BE2C (cell line): ENCODE data around the gene DHX35.

Experiments used
- DNase-seq: peaks from one replicate; pipeline ENCODE4 v3.0.0-alpha.2; 2020
- H3K27me3 ChIP-seq: fragments of 250-450 bp; sonication (Bioruptor Pico); 2 replicates; pipeline ENCODE4 v1.5.1; 2020; ENCODE audit warnings: mild to moderate bottlenecking
- H3K36me3 ChIP-seq: fragments of 250-450 bp; sonication (Bioruptor Pico); 2 replicates; pipeline ENCODE4 v1.5.1; 2020; ENCODE audit warnings: mild to moderate bottlenecking
- H3K4me1 ChIP-seq: fragments of 250-450 bp; sonication (Bioruptor Pico); 2 replicates; pipeline ENCODE4 v1.5.1; 2020
- H3K4me3 ChIP-seq: 2 replicates; pipeline ENCODE4 v1.5.1; 2011; ENCODE audit warnings: low read depth, low read length
- H3K9me3 ChIP-seq: fragments of 250-450 bp; sonication (Bioruptor Pico); 2 replicates; pipeline ENCODE4 v1.5.1; 2020
- TF ChIP-seq, protein P1 (sequence below): IDR thresholded peaks from 2 replicates; pipeline ENCODE4 v1.5.1; 2012; ENCODE audit warnings: mild to moderate bottlenecking, low read depth, low read length

DHX35 gene

DNA sequence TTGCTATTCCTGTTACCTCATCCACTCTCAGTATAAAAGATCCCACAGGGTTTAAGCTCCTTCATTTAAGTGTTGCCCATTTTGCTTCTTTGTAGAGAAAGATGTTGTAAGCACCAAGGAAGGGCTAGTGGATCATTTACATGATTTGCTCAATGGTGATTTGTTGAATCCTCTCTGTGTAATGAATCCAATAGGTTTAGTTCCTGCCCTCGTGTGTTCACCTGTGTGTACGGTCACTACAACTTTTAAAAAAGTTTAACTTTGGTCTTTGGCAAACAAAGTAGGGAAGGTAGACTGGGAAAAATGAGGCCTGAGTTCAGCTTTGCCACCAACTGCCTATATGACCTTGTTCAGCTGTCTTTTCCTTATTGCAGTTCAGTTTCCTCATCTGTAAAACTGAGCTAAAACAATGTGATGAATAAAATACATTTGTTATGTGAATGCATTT, 51.5 kb downstream of the DHX35 start:
- DNase-seq: no peak
- H3K4me1 ChIP-seq: no peaks in the 10 kb centered on the region
- TF ChIP-seq, protein P1, sequence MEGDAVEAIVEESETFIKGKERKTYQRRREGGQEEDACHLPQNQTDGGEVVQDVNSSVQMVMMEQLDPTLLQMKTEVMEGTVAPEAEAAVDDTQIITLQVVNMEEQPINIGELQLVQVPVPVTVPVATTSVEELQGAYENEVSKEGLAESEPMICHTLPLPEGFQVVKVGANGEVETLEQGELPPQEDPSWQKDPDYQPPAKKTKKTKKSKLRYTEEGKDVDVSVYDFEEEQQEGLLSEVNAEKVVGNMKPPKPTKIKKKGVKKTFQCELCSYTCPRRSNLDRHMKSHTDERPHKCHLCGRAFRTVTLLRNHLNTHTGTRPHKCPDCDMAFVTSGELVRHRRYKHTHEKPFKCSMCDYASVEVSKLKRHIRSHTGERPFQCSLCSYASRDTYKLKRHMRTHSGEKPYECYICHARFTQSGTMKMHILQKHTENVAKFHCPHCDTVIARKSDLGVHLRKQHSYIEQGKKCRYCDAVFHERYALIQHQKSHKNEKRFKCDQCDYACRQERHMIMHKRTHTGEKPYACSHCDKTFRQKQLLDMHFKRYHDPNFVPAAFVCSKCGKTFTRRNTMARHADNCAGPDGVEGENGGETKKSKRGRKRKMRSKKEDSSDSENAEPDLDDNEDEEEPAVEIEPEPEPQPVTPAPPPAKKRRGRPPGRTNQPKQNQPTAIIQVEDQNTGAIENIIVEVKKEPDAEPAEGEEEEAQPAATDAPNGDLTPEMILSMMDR: no peak
- no peak overlapping the region for H3K4me3 ChIP-seq
- H3K27me3 ChIP-seq: no peaks in the 10 kb centered on the region
- H3K9me3 ChIP-seq: no peaks in the 10 kb centered on the region
- peaks cover 45% of the 10 kb centered on the region for H3K36me3 ChIP-seq

DNA sequence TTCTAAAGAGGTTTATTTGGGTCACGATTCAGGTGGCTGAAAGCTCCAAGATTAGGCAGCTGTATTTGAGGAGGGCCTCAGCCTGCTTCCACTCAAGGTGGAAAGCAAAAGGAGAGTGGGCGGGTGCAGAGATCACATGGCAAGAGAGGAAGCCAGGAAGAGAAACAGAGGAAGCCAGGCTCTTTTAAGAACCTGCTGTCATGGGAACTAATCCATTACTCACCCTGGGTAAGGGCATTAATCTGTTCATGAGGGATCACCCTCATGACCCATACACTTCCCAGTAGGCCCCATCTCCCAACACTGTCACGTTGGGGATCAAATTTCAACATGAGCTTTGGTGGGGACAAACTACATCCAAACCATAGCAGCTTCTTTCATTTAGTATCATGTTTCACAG, 53.9 kb downstream of the DHX35 start:
- Histone ChIP-seq H3K4me3 (no peak overlapping the region), H3K27me3 (no peaks in the 10 kb centered on the region), H3K9me3 (no peaks in the 10 kb centered on the region), H3K4me1 (no peaks in the 10 kb centered on the region), H3K36me3 (peaks cover 41% of the 10 kb centered on the region)
- DNase-seq: no peak
- TF ChIP-seq, protein P1: no peak

DNA sequence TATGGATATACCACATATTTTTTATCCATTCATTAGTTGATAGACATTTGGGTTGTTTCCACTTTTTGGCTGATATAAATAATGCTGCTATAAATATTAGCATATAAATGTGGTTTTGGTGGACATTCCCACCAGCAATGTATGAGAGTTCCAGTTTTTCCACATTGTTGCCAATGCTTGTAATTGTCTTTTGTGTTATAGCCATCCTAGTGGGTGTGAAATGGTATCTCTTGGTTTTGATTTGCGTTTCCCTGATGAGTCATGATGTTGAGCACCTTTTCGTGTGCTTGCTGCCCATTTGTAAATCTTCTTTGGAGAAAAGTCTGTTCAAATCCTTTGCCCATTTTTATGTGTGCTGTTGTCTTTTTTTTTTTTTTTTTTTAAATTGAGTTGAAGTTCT, 54.4 kb downstream of the DHX35 start:
- H3K4me3 ChIP-seq: no peak overlapping the region
- H3K27me3 ChIP-seq: no peaks in the 10 kb centered on the region

DNA sequence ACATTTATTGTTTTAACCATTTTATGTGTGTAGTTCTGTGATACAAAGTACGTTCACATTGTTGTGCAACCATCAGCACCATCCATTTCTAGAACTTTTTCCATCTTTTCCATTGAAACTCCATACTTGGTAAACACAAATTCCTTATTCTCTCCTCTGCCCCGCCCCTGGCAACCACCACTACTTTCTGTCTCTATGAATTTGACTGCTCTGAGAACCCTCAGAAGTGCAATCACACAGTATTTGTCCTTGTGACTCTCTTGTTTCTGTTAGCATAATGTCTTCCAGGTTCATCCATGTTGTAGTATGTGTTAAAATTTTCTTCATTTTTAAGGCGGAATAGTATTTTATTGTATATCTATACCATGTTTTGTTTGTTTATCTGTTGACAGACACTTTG, 56.9 kb downstream of the DHX35 start:
- no peak for DNase-seq
- TF ChIP-seq, protein P1: no peak
- Histone ChIP-seq H3K27me3 (no peaks in the 10 kb centered on the region), H3K4me3 (no peak overlapping the region), H3K4me1 (no peaks in the 10 kb centered on the region), H3K36me3 (peaks cover 52% of the 10 kb centered on the region), H3K9me3 (no peaks in the 10 kb centered on the region)

More for the DNA sequence above, 54.4 kb downstream of the DHX35 start:
- Histone ChIP-seq H3K4me1 (no peaks in the 10 kb centered on the region), H3K36me3 (peaks cover 41% of the 10 kb centered on the region), H3K9me3 (no peaks in the 10 kb centered on the region)
- TF ChIP-seq, protein P1: no peak
- DNase-seq: no peak

DNA sequence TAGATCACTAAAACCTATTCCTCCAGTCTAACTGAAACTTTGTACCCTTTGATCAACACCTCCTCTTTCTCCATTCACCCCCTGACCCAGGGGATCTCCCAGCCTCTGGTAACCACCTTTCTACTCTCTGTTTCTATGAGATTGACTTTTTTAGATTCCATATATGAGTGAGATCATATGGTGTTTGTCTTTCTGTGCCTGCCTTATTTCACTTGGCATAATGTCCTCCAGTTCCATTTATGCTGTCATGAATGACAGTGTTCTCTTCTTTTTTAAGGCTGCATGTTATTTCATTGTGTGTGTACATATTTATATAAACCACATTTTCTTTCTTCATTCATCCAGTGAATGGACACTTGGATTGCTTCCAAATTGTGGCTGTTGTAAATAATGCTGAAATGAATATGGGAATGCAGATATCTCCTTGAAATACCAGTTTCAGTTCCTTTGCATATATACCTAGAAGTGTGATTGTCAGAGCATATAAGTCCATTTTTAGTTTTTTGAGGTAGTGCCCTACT, 57.7 kb downstream of the DHX35 start:
- no peaks in the 10 kb centered on the region for H3K27me3 ChIP-seq
- no peak for DNase-seq
- TF ChIP-seq, protein P1: no peak
- peaks cover 55% of the 10 kb centered on the region for H3K36me3 ChIP-seq
- no peaks in the 10 kb centered on the region for H3K9me3 ChIP-seq
- H3K4me1 ChIP-seq: no peaks in the 10 kb centered on the region
- H3K4me3 ChIP-seq: no peak overlapping the region

DNA sequence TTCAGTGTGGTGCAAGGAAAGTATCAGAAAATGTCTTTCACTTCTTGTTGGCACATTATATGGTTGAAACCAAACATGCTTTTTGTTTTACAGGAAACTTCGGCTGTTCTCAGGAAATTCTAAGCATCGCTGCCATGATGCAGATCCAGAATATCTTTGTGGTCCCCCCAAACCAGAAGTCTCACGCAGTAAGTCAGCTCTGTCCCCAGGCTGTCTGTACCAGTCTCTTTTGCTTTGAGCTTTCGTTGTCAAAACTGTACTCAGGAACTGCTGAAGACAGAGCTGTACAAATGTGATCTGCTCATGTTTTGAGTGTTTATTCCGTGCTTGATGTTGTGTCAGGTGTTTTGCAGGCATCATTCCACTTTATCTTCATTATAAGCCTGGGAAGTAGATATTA, 59.6 kb downstream of the DHX35 start:
- TF ChIP-seq, protein P1: no peak
- no peak for DNase-seq
- no peaks in the 10 kb centered on the region for H3K4me1 ChIP-seq
- no peaks in the 10 kb centered on the region for H3K9me3 ChIP-seq
- H3K27me3 ChIP-seq: no peaks in the 10 kb centered on the region
- no peak overlapping the region for H3K4me3 ChIP-seq
- peaks cover 55% of the 10 kb centered on the region for H3K36me3 ChIP-seq
